ENCODE data around the gene ALDH4A1. TPM values are rescaled to one million over a fixed set of nuclear protein-coding genes. Genes with fewer than 3 reads are reported as not detected.

ALDH4A1 gene
- total RNA-seq, 2 experiments from 2014 or later = 0.61 to 0.71 TPM

DNA sequence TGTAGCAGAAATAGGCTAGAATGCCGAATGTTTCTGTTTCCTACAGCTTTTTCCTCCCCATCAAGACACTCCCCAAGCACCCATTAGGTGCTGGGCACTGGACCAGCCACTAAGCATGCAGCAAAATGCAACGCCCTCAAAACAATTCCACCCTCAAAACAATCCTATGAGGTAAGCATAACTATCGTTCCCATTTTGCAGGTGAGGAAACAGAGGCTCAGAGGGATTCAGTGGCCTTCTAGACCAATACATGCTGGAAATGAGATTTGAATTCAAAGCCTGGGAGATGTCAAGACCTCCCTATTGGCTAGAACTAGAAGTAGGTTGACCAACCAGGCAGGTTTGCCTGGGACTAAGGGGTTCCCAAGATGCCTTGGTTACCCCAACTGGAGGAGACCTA is 10.2 kb upstream of the ALDH4A1 start:
- TF ChIP-seq, protein P1, sequence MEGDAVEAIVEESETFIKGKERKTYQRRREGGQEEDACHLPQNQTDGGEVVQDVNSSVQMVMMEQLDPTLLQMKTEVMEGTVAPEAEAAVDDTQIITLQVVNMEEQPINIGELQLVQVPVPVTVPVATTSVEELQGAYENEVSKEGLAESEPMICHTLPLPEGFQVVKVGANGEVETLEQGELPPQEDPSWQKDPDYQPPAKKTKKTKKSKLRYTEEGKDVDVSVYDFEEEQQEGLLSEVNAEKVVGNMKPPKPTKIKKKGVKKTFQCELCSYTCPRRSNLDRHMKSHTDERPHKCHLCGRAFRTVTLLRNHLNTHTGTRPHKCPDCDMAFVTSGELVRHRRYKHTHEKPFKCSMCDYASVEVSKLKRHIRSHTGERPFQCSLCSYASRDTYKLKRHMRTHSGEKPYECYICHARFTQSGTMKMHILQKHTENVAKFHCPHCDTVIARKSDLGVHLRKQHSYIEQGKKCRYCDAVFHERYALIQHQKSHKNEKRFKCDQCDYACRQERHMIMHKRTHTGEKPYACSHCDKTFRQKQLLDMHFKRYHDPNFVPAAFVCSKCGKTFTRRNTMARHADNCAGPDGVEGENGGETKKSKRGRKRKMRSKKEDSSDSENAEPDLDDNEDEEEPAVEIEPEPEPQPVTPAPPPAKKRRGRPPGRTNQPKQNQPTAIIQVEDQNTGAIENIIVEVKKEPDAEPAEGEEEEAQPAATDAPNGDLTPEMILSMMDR (IDR thresholded peaks at IDR 0.05) = no peak
- Mint-ChIP-seq H3K4me1 (ENCODE audit: low read depth) (peaks cover 6% of the 10 kb centered on the region), H3K36me3 (ENCODE audit: low read depth) (peaks cover 89% of the 10 kb centered on the region), H3K27me3 (no peaks in the 10 kb centered on the region), H3K4me3 (no peak overlapping the region), H3K9me3 (no peaks in the 10 kb centered on the region), H3K27ac (peak overlapping the region; percentile 16)
- ChIA-PET CTCF (interaction anchor here (0.9 to 3.8 kb wide), 24 partner anchors 9 to 162 kb away, joined by 3 to 53 read pairs (median 9); partner anchors contain the start of genes ALDH4A1 and IFFO2), POLR2A (interaction anchor here (0.6 to 2.7 kb wide), 7 partner anchors 10 to 162 kb away, joined by 3 to 14 read pairs (median 4); partner anchors contain the start of genes ALDH4A1 and IFFO2)
- Histone ChIP-seq H3K27ac (ENCODE audit: low read depth in 1 of 2, low read length in 2 of 2) (no peak overlapping the region), H3K9me3 (ENCODE audit: control insufficient read depth in 1 of 2, insufficient read depth in 1 of 2, low read length in 2 of 2) (no peaks in the 10 kb centered on the region), H3K4me1 (ENCODE audit: insufficient read depth, low read length) (peaks cover 15% of the 10 kb centered on the region), H3K4me3 (ENCODE audit: low read length) (no peak overlapping the region), H3K36me3 (ENCODE audit: insufficient read depth, low read length) (peaks cover 90% of the 10 kb centered on the region), H3K27me3 (ENCODE audit: control insufficient read depth in 1 of 2, insufficient read depth in 2 of 2, low read length in 2 of 2) (no peaks in the 10 kb centered on the region)
- ATAC-seq (ENCODE audit: poor library complexity) = no peak
- DNase-seq = no peak
- intact Hi-C loops (cut with DNase I, micrococcal nuclease) = no loop called here

- ATAC-seq (ENCODE audit: poor library complexity) (no peak), DNase-seq (no peak)
- Histone ChIP-seq H3K4me1 (ENCODE audit: insufficient read depth, low read length) (peaks cover 22% of the 10 kb centered on the region), H3K4me3 (ENCODE audit: low read length) (no peak overlapping the region), H3K27me3 (ENCODE audit: control insufficient read depth in 1 of 2, insufficient read depth in 2 of 2, low read length in 2 of 2) (no peaks in the 10 kb centered on the region), H3K9me3 (ENCODE audit: control insufficient read depth in 1 of 2, insufficient read depth in 1 of 2, low read length in 2 of 2) (no peaks in the 10 kb centered on the region), H3K36me3 (ENCODE audit: insufficient read depth, low read length) (peaks cover 79% of the 10 kb centered on the region), H3K27ac (ENCODE audit: low read depth in 1 of 2, low read length in 2 of 2) (no peak overlapping the region)
- ChIA-PET POLR2A (interaction anchor here (1.1 to 2.9 kb wide), 6 partner anchors 15 to 166 kb away, joined by 3 to 27 read pairs (median 4); partner anchors contain the start of gene IFFO2), CTCF (interaction anchor here (0.8 to 5.3 kb wide), 5 partner anchors 17 to 166 kb away, joined by 3 to 60 read pairs (median 5); no protein-coding TSS in a partner anchor)
- Mint-ChIP-seq H3K27me3 (no peaks in the 10 kb centered on the region), H3K27ac (peak overlapping the region; percentile 58), H3K4me3 (no peak overlapping the region), H3K4me1 (ENCODE audit: low read depth) (peaks cover 14% of the 10 kb centered on the region), H3K36me3 (ENCODE audit: low read depth) (peaks cover 78% of the 10 kb centered on the region), H3K9me3 (no peaks in the 10 kb centered on the region)
- intact Hi-C loops (cut with DNase I, micrococcal nuclease) = loop anchor here (5.0 to 10.0 kb wide), 3 partner anchors 168 to 976 kb away; partner anchors contain the start of gene OTUD3 (in 1 of the 2)
- TF ChIP-seq, protein P1 (IDR thresholded peaks at IDR 0.05) = no peak
Observed at GRCh38 chr1:18908911-18909771, 6.8 kb upstream of the ALDH4A1 start.

- TF ChIP-seq, protein P1 (IDR thresholded peaks at IDR 0.05) = no peak
- H3K27ac ChIP-seq (ENCODE audit: low read depth in 1 of 2, low read length in 2 of 2) = no peak overlapping the region
- Mint-ChIP-seq H3K27me3 (no peaks in the 10 kb centered on the region), H3K27ac (peak overlapping the region; percentile 58), H3K36me3 (ENCODE audit: low read depth) (peaks cover 71% of the 10 kb centered on the region), H3K4me1 (ENCODE audit: low read depth) (peaks cover 16% of the 10 kb centered on the region), H3K4me3 (no peak overlapping the region), H3K9me3 (no peaks in the 10 kb centered on the region)
- ChIA-PET CTCF (interaction anchor here (0.8 to 5.3 kb wide), 11 partner anchors 15 to 205 kb away, joined by 3 to 60 read pairs (median 6); no protein-coding TSS in a partner anchor), POLR2A (interaction anchor here (1.1 to 2.9 kb wide), 7 partner anchors 16 to 166 kb away, joined by 3 to 27 read pairs (median 4); partner anchors contain the start of gene IFFO2)
- no peaks in the 10 kb centered on the region for H3K27me3 ChIP-seq (ENCODE audit: control insufficient read depth in 1 of 2, insufficient read depth in 2 of 2, low read length in 2 of 2)
- no peaks in the 10 kb centered on the region for H3K9me3 ChIP-seq (ENCODE audit: control insufficient read depth in 1 of 2, insufficient read depth in 1 of 2, low read length in 2 of 2)
- no peak overlapping the region for H3K4me3 ChIP-seq (ENCODE audit: low read length)
- H3K36me3 ChIP-seq (ENCODE audit: insufficient read depth, low read length) = peaks cover 74% of the 10 kb centered on the region
- peaks cover 24% of the 10 kb centered on the region for H3K4me1 ChIP-seq (ENCODE audit: insufficient read depth, low read length)
- intact Hi-C loops (cut with DNase I, micrococcal nuclease) = loop anchor here (1.0 to 10.0 kb wide), 7 partner anchors 19 to 977 kb away; partner anchors contain the start of gene OTUD3 (in 1 of the 2)
- DNase-seq = no peak
- no peak for ATAC-seq (ENCODE audit: poor library complexity)
Observed at GRCh38 chr1:18907917-18908845, 5.8 kb upstream of the ALDH4A1 start.

Measured in CD4-positive, alpha-beta T cell (primary cell).